Measurements from ENCODE around the gene NARF.

GRCh38 chr17:82483204-82483660 is 24.7 kb downstream of the NARF start:
- TF ChIP-seq TAF1 (IDR thresholded peaks at IDR 0.05; ENCODE audit: borderline replicate concordance, low read depth, low read length): no peak
- no peak for TF ChIP-seq CTCF (IDR thresholded peaks at IDR 0.05)
- no peak for TF ChIP-seq REST (IDR thresholded peaks at IDR 0.05; ENCODE audit: low read depth, low read length)
- no peak for TF ChIP-seq JUND (IDR thresholded peaks at IDR 0.05)
- TF ChIP-seq NRF1 (IDR thresholded peaks at IDR 0.05; ENCODE audit: low read depth, low read length): no peak
